ENCODE measurements around the gene SGF29.
"Not testable (repeated sequence)": the region's sequence is repeated elsewhere in the genome, so short reads cannot be mapped to it uniquely, and the experiment has no call there.

SGF29 gene

DNA sequence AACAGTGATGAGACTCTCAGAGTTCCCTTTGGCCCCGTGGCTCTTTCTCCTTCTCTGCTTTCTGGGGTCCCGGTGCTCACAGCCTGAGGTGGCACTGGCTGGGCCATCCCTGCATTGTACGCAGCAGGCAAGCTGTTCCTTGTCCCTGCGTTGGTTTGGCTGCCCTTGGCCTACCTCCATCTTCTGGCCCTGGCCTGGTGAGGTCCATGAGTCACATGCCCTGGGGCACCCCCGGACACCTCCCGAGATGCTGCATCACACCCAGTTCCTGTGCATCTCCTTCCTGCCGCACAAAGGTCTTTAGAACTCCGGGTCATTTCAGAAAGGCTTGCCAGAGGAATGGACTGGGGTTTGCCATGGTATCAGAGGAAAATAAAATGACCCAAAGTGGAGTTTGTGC, 33.7 kb downstream of the SGF29 start:
- FAIRE-seq (peak; percentile 86), DNase-seq (ENCODE audit: insufficient read length, low spot score) (peak; percentile 93)
- no peak for TF ChIP-seq POLR2A (IDR thresholded peaks at IDR 0.05; ENCODE audit: low read depth, low read length)

DNA sequence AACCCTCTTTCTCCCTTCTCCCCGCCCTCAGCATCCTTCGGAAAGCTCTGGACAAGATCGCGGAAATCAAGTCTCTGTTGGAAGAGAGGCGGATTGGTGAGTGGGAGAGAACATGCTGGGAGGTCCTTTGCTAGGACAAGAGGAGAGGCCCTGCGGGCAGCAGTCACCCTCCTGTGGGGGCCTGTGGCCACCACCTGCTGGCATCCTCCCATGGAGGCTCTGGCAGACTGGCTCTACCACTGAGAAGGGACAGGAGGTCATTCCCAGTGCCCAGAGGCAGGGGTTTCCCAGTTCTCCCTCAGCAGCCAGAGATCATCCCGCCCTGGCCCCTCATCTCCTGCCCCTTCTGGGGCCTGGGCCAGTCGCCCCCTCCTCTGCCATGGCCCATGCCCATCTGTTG, 35.3 kb downstream of the SGF29 start:
- DNase-seq (ENCODE audit: insufficient read length, low spot score) (no peak), FAIRE-seq (no peak)
- no peak for TF ChIP-seq POLR2A (IDR thresholded peaks at IDR 0.05; ENCODE audit: low read depth, low read length)

DNA sequence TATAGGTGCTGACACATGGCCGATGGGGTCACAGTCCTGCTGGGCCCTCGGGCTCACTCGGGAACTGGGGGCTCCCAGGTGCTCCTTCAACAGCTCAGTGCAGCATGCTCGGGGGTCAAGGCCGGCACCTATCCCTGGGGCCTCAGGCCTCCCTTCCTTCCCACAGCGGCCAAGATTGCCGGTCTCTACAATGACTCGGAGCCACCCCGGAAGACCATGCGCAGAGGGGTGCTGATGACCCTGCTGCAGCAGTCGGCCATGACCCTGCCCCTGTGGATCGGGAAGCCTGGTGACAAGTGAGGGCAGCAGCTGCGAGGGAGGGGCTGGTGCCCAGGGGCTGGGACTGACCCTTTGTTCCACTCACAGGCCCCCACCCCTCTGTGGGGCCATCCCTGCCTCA, 36.2 kb downstream of the SGF29 start:
- FAIRE-seq (no peak), DNase-seq (ENCODE audit: insufficient read length, low spot score) (no peak)
- TF ChIP-seq POLR2A (IDR thresholded peaks at IDR 0.05; ENCODE audit: low read depth, low read length) = no peak

DNA sequence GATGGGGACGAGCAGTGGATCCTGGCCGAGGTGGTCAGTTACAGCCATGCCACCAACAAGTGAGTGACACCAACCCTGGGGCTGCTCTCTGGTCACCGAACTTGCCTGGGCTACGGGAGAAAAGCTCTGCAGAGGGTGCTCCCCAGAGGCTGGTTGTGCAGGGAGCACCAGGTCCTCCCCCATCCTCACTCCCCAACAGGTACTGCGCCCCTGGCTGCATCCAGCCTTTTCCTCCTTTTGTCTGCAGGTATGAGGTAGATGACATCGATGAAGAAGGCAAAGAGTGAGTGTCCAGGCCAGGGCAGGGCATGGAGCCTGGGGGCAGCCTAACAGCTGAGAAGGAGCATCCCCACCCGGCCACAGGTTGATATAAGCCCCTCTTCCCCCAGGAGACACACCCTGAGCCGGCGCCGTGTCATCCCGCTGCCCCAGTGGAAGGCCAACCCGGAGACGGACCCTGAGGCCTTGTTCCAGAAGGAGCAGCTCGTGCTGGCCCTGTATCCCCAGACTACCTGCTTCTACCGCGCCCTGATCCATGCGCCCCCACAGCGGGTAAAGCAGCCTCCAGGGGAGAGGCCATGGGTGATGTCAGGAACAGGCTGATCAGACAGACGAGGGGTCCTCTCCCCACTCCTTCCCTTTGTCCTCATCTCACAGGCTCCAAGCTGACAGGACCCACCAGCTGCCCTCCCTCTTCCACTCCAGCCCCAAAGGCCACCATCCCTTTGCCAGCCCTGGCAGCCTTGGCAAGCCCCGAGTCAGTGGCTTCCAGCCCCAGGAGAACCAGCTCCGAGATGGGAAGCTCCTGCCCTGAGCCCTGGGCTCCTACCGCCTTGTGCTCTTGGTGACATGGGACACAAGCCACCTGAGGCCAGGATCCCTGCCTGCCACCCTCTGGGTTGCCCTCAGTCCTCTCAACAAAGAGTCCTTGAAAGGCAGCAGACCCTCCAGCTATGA, 36.9 kb downstream of the SGF29 start:
- DNase-seq (ENCODE audit: insufficient read length, low spot score) (no peak), FAIRE-seq (no peak)
- no peak for TF ChIP-seq POLR2A (IDR thresholded peaks at IDR 0.05; ENCODE audit: low read depth, low read length)

DNA sequence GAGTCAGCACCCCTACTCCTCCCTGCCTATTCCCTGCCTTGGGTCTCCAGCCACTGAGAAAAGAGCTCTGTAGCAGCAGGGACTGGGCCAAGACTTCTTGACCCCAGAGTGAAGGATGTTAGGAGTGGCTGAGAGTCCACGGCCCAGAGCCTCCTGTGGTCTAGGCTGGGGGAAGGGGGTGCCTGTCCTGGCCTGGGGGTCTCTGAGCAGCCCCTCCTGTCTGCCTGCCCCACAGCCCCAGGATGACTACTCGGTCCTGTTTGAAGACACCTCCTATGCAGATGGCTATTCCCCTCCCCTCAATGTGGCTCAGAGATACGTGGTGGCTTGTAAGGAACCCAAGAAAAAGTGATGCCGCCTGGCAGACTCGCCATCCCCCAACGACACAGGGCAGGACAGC, 37.6 kb downstream of the SGF29 start:
- FAIRE-seq = no peak
- TF ChIP-seq POLR2A (IDR thresholded peaks at IDR 0.05; ENCODE audit: low read depth, low read length) = no peak
- no peak for DNase-seq (ENCODE audit: insufficient read length, low spot score)

DNA sequence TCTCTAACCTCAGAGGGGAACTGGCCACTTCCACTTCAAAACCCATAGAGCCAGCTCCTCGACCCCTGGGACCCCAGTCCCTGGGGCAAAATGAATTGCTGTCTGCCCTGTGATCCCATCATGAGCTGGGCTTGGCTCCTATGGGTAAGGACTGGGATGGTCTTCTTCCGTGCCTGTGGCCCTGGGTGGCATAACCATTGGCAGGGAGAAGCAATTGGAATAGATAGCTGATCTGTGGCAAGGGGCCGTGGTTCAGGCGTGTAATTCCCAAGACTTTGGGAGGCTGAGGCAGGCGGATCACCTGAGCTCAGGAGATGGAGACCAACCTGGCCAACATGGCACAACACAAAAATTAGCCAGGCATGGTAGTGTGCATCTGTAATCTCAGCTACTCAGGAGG, 38.8 kb downstream of the SGF29 start:
- FAIRE-seq (no peak), DNase-seq (ENCODE audit: insufficient read length, low spot score) (no peak)
- TF ChIP-seq POLR2A (IDR thresholded peaks at IDR 0.05; ENCODE audit: low read depth, low read length) = no peak

DNA sequence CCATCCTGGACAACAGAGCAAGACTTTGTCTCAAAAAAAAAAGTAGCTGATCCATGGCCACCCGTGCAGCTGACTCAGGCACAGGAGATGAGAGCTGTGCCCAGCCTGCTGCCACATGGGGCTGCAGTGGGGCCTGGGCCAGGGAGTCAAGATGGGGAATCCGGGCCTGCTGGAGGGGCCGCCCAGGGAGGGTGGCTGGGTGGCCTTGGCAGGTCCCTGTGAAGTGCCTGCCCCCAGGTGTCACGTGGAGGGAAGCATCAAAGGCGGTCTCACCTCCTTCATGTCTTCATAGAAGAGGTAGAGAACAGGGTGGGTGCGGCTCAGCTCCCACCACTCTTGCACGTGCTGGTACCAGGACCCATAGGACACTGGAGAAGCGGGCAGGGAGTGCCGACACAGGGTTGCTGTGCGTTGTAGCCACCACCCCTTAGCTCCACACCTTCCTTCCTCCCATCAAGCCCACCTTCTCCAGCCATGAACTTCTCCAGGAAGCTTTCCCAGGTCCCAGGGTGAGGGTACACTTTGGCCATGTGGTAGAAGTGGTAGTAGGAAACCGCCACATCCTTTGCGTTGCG, 39.3 kb downstream of the SGF29 start:
- TF ChIP-seq POLR2A (IDR thresholded peaks at IDR 0.05; ENCODE audit: low read depth, low read length) = no peak
- FAIRE-seq = no peak

DNA sequence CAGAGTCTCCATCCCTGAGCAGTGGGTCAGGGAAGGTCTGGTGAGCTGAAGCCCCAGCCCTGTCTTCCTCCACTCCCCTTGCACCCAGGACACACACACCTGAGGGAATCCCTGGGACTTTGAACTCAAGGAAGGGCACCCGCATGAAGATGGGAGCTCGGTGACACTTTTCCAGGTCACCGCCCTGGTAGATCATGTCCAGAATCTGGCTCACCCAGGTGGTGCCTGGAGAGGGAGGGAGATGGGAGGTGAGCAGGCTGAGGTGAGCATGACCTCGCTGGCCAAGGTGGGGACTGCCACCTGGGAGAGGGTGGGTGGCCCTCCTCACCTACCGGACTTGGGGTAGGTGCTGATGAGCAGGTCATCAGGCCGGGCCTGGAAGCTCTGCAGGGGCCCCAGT, 41.7 kb downstream of the SGF29 start:
- not testable (repeated sequence) for FAIRE-seq; DNase-seq (ENCODE audit: insufficient read length, low spot score)

More for the DNA sequence above, 39.3 kb downstream of the SGF29 start:
- DNase-seq (ENCODE audit: insufficient read length, low spot score) = no peak

DNA sequence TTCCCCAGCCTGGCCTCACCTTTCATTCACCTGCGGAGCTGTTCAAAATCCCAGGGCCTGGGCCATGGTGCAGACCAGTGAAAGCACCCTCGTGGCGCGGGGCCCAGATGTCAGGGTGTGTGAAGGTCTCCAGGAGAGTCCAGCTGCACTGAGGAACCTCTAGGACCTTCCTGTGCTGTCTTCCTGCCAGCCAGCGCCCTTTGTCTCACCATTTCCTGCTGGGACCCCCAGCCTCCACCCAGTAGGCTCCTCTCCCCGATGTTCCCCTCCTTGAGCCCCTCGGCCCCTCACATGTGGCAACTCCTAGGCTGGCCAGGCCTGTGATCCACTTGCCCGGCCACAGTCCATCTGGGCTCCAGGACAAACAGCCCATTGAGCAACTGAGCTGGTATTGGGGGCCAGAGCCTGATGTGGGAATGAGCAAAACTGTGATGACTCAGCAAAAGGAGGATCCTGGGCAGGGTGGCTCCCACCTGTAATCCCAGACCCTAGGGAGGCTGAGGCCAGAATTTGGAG, 42.5 kb downstream of the SGF29 start:
- TF ChIP-seq POLR2A (IDR thresholded peaks at IDR 0.05; ENCODE audit: low read depth, low read length) = no peak
- DNase-seq (ENCODE audit: insufficient read length, low spot score) (no peak), FAIRE-seq (no peak)

DNA sequence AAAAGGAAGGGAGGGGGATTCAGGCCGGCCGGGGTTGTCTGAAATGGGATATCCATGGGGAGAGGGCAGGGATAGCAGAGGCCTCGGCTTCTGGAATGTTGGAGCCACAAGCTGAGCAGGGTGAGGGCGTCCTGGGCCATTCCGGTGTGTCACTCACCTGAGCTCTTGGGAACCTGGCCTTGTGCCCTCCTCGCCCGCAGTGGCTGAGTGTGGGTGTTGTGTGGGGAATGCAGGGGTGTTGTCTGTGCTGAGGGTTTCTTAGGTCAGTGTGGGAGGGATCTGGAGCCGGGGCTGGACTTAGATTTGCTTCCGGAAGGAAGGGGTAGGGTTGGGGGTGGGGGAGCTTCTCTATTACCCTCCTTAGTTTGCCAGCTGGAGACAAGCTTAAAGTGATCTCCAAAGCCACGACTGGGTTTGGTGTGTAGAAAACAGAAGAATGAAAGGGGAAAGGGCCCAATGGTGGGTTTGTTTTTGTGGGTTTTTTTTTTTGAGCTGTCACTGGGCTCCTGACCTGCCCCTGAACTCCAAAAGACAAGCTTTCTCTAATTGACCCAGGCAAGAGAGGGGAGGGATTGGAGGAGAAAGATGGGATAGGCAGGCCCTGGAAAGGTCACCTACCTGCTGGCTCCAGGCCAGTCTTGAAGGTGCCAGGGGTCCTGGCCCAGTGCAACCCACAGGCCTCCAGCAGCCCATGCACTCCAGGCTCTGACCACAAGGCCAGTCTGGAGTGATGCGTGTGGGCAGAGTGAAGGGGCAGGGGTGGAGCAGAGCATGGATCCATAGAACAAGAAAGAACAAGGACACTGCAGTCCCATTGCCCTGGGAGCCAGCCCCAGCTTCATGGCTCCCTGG, 43.3 kb downstream of the SGF29 start, which contains the start of gene SULT1A2:
SULT1A2 (minus strand) TSS at position 211 of the 852 bp plus-strand sequence. CDS start 1,120 bp downstream, outside the sequence.
- TF ChIP-seq POLR2A (IDR thresholded peaks at IDR 0.05; ENCODE audit: low read depth, low read length) = no peak
- no peak for DNase-seq (ENCODE audit: insufficient read length, low spot score)
- no peak for FAIRE-seq

DNA sequence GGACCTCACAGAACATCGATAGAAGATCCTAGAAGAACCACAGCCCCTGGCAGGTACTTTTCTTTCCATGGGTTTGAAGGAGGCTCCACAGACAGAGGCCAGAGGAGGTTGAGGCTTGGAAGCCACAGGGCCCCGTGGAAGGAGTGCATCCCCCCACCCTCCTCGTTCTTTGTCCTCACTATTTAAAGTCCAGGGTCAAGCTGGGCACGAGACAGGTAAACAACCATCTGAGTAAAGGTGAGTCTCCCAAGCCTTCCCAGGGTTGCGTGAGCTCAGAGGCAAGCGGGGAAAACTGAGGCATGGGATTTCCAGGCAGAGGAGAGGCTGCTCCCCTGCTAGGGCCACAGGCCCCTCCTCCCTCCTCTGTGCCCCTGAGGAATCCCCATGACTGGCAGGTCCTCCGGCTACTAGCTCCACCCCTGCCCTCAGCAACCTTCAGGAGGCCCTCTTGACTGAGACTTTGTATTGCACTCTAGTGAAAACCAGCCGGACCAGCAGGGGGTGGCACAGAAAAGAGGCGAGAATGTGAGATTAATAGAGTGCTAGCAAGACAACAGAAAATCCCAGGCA, 44.1 kb downstream of the SGF29 start:
- DNase-seq (ENCODE audit: insufficient read length, low spot score) = no peak
- TF ChIP-seq POLR2A (IDR thresholded peaks at IDR 0.05; ENCODE audit: low read depth, low read length) = no peak
- FAIRE-seq = no peak

DNA sequence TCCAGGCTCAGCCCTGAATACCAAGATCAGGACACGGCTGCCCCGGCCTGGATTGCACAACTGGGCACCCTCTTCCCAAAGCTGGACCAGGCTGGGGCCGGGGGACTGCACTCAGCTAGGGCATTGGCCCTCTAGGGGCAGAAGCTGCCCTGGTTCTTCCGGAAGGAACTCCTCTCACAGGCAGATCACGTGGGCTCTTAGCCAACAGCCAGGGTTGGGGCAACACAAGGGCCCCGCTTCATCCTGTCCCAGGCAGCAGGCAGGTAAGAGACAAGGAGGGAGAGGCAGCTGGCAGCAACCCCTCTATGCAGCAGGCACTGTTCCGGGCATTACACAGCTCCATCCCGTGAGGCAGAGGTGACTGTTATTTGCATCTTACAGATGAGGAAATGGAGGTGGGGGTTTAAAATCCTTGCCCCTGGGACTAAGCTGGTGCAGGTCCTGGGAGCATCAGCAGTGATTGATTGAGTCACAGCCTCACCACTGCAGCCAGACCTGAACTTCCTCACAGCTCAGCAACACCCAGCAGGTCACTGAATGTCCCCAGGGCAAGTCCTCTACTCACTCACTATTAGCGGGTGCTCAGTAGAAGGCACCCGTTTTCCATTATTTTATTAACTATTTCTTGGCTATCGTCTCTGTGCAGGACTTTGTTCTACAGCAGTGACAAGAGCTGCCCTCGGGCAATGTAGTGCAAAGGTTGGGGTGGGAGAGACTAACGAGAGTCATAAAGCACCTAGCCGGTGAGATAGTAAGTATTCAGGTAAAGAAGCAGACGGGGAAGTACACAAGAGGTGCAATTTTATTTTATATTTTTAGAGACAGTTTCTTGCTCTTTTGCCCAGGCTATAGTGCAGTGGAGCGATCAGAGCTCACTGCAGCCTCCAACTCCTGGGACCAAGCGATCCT, 45.9 kb downstream of the SGF29 start:
- DNase-seq (ENCODE audit: insufficient read length, low spot score); FAIRE-seq: not testable (repeated sequence)

DNA sequence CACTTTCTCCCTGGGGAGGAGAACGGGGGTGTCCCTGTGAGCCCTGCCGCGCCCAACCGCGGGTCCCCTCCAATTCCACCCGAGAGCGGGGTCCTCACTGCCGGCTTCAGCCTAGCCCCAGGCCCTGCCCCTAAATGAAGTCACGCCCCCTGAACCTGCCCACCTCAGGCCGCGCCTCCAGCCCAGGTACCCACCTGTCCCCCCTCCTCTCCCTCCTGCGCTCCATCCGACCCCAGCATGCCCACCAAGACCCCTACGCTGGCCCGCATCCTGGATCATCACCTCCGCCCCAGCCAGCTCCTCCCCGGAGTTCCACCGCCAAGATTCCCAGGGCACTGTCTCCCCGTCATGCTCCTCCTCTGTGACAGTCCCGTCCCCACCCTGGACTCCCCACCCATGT, 47.2 kb downstream of the SGF29 start:
- not testable (repeated sequence) for DNase-seq (ENCODE audit: insufficient read length, low spot score); FAIRE-seq

DNA sequence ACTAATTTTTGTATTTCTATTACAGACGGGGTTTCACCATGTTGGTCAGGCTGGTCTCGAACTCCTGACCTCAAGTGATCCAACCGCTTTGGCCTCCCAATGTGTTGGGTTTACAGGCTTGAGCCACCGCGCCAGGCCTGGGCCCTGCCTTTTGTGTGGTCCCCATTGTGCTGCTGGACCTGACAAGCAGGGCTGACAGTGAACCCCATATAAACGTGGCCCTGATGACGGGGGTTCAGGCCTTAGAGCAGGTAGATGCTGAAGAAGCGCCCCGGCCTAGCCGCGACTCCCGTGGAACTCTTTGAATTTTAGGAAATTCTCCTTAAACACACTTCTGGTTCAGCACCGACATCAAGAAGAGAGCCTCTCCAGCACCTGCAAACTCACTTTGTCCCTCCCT, 47.9 kb downstream of the SGF29 start:
- FAIRE-seq; DNase-seq (ENCODE audit: insufficient read length, low spot score): not testable (repeated sequence)

DNA sequence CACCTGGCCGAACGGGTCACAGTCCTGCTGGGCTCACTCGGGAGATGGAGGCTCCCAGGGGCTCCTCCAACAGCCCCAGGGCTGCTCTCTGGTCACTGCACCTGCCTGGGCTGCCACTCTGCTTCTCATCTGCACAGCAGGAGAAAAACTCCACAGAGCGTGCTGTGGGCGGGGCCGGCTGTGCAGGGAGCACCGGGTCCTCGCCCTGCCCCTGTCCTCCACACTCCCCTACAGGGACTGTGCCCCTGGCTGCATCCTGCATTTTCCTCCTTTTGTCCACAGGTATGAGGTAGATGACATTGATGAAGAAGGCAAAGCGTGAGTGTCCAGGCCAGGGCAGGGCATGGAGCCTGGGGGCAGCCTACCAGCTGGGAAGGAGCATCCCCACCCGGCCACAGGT, 48.3 kb downstream of the SGF29 start:
- not testable (repeated sequence) for FAIRE-seq; DNase-seq (ENCODE audit: insufficient read length, low spot score)
